ENCODE results near the gene POU6F1. TPM values are rescaled to one million over a fixed set of nuclear protein-coding genes. Genes with fewer than 3 reads are reported as not detected.
"Not testable (repeated sequence)": the region's sequence is repeated elsewhere in the genome, so short reads cannot be mapped to it uniquely, and the experiment has no call there.

POU6F1 gene, protein sequence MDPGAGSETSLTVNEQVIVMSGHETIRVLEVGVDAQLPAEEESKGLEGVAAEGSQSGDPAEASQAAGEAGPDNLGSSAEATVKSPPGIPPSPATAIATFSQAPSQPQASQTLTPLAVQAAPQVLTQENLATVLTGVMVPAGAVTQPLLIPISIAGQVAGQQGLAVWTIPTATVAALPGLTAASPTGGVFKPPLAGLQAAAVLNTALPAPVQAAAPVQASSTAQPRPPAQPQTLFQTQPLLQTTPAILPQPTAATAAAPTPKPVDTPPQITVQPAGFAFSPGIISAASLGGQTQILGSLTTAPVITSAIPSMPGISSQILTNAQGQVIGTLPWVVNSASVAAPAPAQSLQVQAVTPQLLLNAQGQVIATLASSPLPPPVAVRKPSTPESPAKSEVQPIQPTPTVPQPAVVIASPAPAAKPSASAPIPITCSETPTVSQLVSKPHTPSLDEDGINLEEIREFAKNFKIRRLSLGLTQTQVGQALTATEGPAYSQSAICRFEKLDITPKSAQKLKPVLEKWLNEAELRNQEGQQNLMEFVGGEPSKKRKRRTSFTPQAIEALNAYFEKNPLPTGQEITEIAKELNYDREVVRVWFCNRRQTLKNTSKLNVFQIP
- total RNA-seq, result 10 to 100 TPM; 46.2 to 49.7 TPM
- 1 to 10 TPM in 2 of 3 donors, under 1 TPM in 1; 0.62 to 1.8 (median 1.7) TPM for polyA plus RNA-seq
- 8.1 to 52.9 (median 31.5) reads per million in 6 experiments for total RNA-seq

DNA sequence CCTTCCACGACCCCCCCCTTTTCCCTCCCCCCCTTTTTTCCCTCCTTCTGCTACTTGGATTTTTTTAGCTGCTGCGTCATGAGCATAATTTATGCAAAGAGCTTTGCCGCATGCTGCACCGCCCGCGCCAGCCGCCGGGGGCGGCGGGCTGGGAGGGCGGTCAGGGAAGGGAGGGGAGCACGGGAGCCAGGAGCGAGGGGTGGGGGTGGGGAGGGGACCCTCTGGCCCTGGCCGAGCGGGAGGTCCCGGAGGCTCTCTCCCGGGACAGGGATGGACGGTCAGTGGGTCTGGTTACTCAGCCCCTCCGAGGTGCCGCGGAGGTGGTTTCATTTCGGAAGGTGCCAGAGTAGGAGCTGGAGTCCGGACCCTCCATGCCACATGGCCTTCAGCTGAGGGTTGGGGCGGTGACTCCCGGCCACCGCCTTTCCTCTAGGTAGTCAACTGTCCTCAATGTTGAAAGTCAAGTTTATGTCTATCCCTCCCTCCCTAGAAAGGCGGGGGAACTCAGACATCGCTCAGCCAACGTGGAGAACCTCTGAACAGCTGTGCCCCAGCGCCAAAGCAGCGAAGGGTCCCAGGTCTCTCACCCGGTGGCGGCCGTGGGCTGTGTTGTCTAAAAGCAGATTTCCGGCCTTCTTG is at the start of gene POU6F1:
Gene POU6F1, minus strand, starts transcription at position 95 of the 639 bp plus-strand sequence. CDS start 11,226 bp downstream, outside the sequence.
- POLR2A ChIA-PET, result interaction anchor here (0.6 to 5.7 kb wide), 31 partner anchors 12 to 1656 kb away, joined by 3 to 204 read pairs (median 4); partner anchors contain the start of genes ATF1, BIN2, COX14 and CSRNP2
- peak; percentile 57 to 85 (median 71) for DNase-seq
- Mint-ChIP-seq H3K36me3 (peaks cover 0 to 3% (median 0%) of the 10 kb centered on the region in 3 donors), H3K4me3 (peak within 1 kb of the TSS; percentile 90 to 97 (median 92)), H3K4me1 (peaks cover 17 to 23% (median 21%) of the 10 kb centered on the region in 4 donors), H3K27me3 (no peaks in the 10 kb centered on the region), H3K9me3 (no peaks in the 10 kb centered on the region), H3K27ac (peak within 1 kb of the TSS; percentile 93 to 98 (median 97))
- ATAC-seq, result peak; percentile 77 to 83

DNA sequence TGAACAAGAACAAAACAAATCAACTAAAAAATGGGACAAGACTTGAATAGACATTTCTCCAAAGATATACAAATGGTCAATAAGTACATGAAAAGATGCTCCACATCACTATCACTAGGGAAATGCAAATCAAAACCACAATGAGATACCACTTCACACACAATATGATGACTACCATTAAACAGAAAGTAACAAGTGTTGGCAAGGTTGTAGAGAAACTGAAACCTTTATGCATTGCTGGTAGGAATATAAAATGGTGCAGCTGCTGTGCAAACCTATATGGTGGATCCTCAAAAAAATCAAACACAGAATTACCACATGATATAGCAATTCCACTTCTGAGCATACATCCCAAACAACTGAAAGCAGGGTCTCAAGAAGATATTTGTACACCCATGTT is 47.2 kb upstream of the POU6F1 start:
- POLR2A ChIA-PET, result interaction anchor here (0.7 kb wide), 2 partner anchors 22 to 26 kb away, joined by 4 to 5 read pairs; no protein-coding TSS in a partner anchor
- Mint-ChIP-seq H3K4me3 (peak overlapping the region in 1 of 10 donors; percentile 31), H3K27ac (peak overlapping the region in 3 of 10 donors; percentile 13 to 84 (median 15)), H3K27me3 (no peaks in the 10 kb centered on the region), H3K36me3 (peaks cover 0 to 5% (median 3%) of the 10 kb centered on the region in 3 donors), H3K9me3 (no peaks in the 10 kb centered on the region), H3K4me1 (peaks cover 15 to 36% (median 32%) of the 10 kb centered on the region in 4 donors)
- peak in 1 of 2 donors; percentile 25 for ATAC-seq
- DNase-seq, result peak in 1 of 10 donors; percentile 19

DNA sequence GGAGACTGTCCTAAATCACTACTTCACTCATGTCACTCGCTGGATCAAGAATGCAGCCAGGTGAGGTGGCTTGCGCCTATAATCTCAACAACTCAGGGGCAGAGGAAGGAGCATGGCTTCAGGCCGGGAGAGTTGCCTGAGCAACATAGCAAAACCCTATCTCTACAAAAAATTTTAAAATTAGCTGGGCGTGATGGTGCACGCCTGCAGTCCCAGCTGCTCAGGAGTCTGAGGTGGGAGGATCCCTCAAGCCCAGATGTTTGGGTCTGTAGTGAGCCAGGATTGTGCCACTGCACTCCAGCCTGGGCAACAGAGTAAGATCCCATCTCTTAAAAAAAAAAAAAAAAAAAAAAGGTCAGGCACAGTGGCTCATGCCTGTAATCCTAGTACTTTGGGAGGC is 46.4 kb upstream of the POU6F1 start:
- Mint-ChIP-seq H3K27ac (no peak overlapping the region), H3K36me3 (peaks cover 0 to 5% (median 3%) of the 10 kb centered on the region in 3 donors), H3K9me3 (no peaks in the 10 kb centered on the region), H3K27me3 (no peaks in the 10 kb centered on the region), H3K4me3 (no peak overlapping the region), H3K4me1 (peaks cover 13 to 32% (median 30%) of the 10 kb centered on the region in 4 donors)
- no peak for DNase-seq
- ATAC-seq, result no peak
- POLR2A ChIA-PET, result interaction anchor here (0.6 to 2.4 kb wide), 7 partner anchors 21 to 1642 kb away, joined by 3 to 9 read pairs (median 4); no protein-coding TSS in a partner anchor

DNA sequence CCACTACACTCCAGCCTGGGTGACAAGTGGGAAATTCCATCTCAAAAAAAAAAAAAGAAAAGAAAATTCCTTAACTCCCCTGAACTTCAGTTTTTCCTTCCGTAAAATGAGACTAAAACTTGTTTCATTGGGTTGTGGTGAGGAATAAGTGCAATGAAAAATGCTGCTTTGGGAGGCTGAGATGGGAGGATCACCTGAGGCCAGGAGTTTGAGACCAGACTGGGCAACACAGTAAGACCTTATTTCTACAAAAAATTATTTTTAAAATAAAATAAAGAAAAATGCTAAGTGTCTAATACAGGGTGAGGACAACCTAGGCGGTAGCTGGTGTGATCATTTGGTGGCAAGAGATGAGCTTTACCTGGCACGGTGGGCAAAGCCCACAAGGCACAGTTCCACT is 45.5 kb upstream of the POU6F1 start:
- H3K27me3 Mint-ChIP-seq, result no peaks in the 10 kb centered on the region
- H3K36me3 Mint-ChIP-seq, result peaks cover 0 to 5% (median 3%) of the 10 kb centered on the region in 3 donors
- H3K4me1 Mint-ChIP-seq, result peaks cover 10 to 26% (median 21%) of the 10 kb centered on the region in 4 donors
- no peak overlapping the region for H3K27ac Mint-ChIP-seq
- POLR2A ChIA-PET, result interaction anchor here (1.2 to 2.4 kb wide), 4 partner anchors 11 to 180 kb away, joined by 3 to 9 read pairs (median 6); partner anchors contain the start of genes CSRNP2 and POU6F1
- DNase-seq (no peak), ATAC-seq (no peak)
- H3K9me3 Mint-ChIP-seq, result no peaks in the 10 kb centered on the region
- no peak overlapping the region for H3K4me3 Mint-ChIP-seq

DNA sequence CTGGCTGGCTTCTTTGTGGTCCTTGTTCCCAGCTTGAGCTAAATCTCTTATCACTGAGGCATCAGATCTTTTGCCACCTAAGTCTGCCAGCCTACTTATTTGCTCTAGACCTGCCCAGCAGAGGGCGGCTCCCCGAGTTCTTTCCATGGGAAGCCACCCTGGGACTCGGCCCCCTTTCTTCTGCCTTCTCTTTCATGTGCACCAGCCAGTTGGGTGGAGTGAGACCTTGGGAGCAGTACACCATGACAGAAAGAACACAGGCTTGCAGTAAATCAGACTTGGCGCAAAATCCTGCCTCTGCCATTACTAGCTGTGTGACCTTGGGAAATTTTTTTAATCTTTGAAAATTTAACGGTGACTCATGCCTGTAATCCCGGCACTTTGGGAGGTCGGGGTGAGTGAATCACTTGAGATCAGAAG is 44.9 kb upstream of the POU6F1 start:
- peak in 4 of 10 donors; percentile 21 to 36 (median 28) for DNase-seq
- POLR2A ChIA-PET, result interaction anchor here (0.5 to 2.4 kb wide), 6 partner anchors 8 to 202 kb away, joined by 3 to 9 read pairs (median 6); partner anchors contain the start of genes CSRNP2 and POU6F1
- H3K27ac Mint-ChIP-seq, result peak overlapping the region in 1 of 10 donors; percentile 50
- ATAC-seq, result peak; percentile 39 to 65
- H3K4me1 Mint-ChIP-seq, result peaks cover 10 to 21% (median 18%) of the 10 kb centered on the region in 4 donors
- peaks cover 0 to 5% (median 3%) of the 10 kb centered on the region in 3 donors for H3K36me3 Mint-ChIP-seq
- no peaks in the 10 kb centered on the region for H3K9me3 Mint-ChIP-seq
- no peaks in the 10 kb centered on the region for H3K27me3 Mint-ChIP-seq
- H3K4me3 Mint-ChIP-seq, result no peak overlapping the region

DNA sequence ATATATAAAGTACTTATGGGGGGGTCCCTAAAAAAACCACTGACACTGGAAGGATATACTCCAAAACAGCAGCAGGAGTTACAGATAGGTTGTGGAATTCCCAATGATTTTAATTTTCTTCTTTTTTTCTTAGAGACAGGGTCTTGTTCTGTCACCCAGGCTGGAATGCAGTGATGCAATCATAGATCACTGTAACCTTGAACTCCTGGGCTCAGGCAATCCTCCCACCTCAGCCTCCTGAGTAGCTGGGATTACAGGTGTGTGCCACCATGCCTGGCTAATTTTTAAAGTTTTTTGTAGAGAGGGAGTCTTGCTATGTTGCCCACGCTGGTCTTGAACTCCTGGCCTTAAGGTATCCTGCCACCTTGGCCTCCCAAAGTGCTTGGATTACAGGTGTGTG is 41.7 kb upstream of the POU6F1 start:
- ATAC-seq, POLR2A ChIA-PET: not testable (repeated sequence)
- H3K4me1 Mint-ChIP-seq, result peaks cover 7 to 14% (median 8%) of the 10 kb centered on the region in 4 donors

DNA sequence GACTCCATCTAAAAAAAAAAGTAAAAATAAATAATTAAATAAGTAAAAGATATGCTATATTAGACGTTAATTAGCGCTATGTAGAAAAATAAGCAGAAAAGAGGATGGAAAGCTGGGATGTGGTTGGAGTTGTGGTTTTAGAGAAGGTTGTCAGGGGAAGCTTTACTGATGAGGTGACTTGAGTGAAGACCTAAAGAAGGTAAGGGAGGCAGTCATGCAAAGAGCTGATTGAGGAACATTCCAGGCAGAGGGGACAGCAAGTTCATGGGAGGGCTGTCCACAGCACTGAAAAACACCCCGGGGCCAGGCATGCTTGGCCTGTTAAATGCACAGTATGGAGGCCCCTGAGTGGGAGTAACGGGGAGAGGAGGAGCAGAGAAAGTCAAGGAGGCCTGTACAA is 36.7 kb upstream of the POU6F1 start:
- no peaks in the 10 kb centered on the region for H3K27me3 Mint-ChIP-seq
- DNase-seq (no peak), ATAC-seq (no peak)
- no peak overlapping the region for H3K4me3 Mint-ChIP-seq
- peaks cover 0 to 3% (median 0%) of the 10 kb centered on the region in 3 donors for H3K36me3 Mint-ChIP-seq
- no peaks in the 10 kb centered on the region for H3K9me3 Mint-ChIP-seq
- POLR2A ChIA-PET, result no interaction called here
- H3K27ac Mint-ChIP-seq, result peak overlapping the region in 3 of 10 donors; percentile 20 to 36 (median 27)
- peaks cover 0 to 11% (median 5%) of the 10 kb centered on the region in 4 donors for H3K4me1 Mint-ChIP-seq

More for the DNA sequence above, 41.7 kb upstream of the POU6F1 start:
- not testable (repeated sequence) for H3K4me3 Mint-ChIP-seq, H3K27ac Mint-ChIP-seq, H3K9me3 Mint-ChIP-seq, H3K36me3 Mint-ChIP-seq, DNase-seq, H3K27me3 Mint-ChIP-seq

DNA sequence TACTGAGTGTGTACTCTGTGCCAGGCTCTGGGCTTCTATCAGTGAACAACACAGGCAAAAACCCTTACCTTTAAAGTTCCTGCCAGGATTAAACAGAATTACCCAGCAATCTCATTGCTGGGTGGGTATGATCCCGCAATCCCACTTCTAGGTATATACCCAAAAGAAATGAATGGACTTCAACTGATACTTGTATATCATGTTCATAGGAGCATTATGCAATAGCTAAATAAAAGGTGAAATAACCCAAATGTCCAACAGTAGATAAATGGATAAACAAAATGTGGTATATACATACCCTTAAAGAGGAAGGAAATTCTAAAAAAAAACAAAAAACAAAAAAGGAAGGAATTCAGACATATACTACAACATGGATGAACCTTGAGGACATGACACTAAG is 35.4 kb upstream of the POU6F1 start:
- H3K9me3 Mint-ChIP-seq, result no peaks in the 10 kb centered on the region
- H3K4me1 Mint-ChIP-seq, result peaks cover 7 to 20% (median 9%) of the 10 kb centered on the region in 4 donors
- H3K36me3 Mint-ChIP-seq, result peaks cover 0 to 3% (median 0%) of the 10 kb centered on the region in 3 donors
- DNase-seq, result no peak
- no peak overlapping the region for H3K4me3 Mint-ChIP-seq
- no peak for ATAC-seq
- POLR2A ChIA-PET, result interaction anchor here (0.9 to 1.4 kb wide), 4 partner anchors 10 to 35 kb away, joined by 4 read pairs; partner anchors contain the start of genes DAZAP2, POU6F1 and SMAGP
- no peaks in the 10 kb centered on the region for H3K27me3 Mint-ChIP-seq
- H3K27ac Mint-ChIP-seq, result no peak overlapping the region

DNA sequence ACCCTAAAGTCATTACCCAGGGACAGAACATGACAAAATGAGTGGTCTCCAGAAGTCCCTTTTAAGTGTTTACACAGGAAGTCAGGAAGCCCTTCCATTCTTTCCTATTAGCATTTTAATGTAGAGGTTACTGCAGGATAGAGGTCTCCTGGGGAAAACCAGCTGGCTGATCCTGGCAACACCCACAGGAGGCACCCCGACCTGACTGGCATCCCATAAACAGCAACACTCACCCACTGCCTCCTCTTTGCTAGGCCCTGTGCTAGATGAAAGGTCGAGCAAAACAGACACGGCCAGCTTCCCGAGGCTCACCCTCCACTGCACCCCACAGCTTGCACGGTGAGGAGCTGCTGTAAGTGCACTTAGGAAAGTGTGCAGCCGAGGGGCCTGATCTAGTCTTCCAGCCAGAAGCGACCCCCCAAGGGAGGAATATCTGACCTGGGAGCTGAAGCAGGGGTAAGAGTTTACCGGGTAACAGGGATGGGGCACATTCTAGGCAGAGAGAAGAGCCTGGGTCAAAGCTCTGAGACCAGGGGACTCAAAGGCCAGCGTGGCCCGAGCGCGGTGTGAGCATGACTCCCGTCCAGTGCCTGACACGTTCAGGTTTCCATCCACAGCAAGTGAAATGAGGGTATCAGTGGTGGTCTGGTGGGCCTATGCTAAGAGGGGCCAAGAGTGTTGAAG is 29.8 kb upstream of the POU6F1 start:
- Mint-ChIP-seq H3K27ac (peak overlapping the region; percentile 85 to 95 (median 90)), H3K4me1 (peaks cover 34 to 57% (median 53%) of the 10 kb centered on the region in 4 donors), H3K27me3 (no peaks in the 10 kb centered on the region), H3K4me3 (peak overlapping the region in 9 of 10 donors; percentile 2 to 68 (median 50)), H3K9me3 (no peaks in the 10 kb centered on the region), H3K36me3 (peaks cover 4 to 31% (median 5%) of the 10 kb centered on the region in 3 donors)
- ATAC-seq, result peak in 1 of 2 donors; percentile 26
- POLR2A ChIA-PET, result interaction anchor here (0.6 to 2.2 kb wide), 4 partner anchors 8 to 174 kb away, joined by 3 to 14 read pairs (median 6); partner anchors contain the start of genes DAZAP2 and POU6F1
- DNase-seq, result no peak

DNA sequence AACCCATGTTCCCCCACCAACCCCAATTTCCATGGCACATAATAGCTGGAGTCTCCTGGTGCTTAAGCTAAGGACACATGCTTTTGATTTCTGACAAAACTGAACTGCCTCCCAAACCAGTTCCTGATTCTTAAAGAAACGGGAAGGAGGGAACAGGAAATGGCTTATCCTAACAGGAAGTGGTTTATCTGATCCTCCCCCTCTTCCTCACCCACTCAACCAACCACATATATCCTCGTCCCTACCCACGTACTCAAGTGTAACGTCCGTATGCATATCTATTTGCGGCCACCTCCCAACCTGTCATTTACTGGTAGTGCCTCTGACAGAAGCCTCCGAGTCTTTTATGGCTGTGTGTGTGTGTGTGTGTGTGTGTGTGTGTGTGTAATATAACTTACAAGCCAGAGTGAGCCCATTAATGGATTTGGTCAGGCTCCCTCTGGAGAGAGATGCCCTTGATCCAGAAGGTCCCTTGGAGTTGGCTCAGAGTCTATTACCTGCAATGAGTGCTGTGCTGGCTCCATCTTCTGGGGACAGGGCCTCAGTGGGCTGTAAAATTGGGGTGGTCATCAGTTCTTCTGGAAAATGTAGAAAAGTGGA is 28.5 kb upstream of the POU6F1 start:
- no peaks in the 10 kb centered on the region for H3K27me3 Mint-ChIP-seq
- H3K4me3 Mint-ChIP-seq, result peak overlapping the region; percentile 10 to 50 (median 30)
- peaks cover 40 to 69% (median 64%) of the 10 kb centered on the region in 4 donors for H3K4me1 Mint-ChIP-seq
- ATAC-seq (peak; percentile 49 to 75), DNase-seq (peak in 7 of 10 donors; percentile 16 to 69 (median 42))
- peaks cover 4 to 44% (median 9%) of the 10 kb centered on the region in 3 donors for H3K36me3 Mint-ChIP-seq
- no peaks in the 10 kb centered on the region for H3K9me3 Mint-ChIP-seq
- H3K27ac Mint-ChIP-seq, result peak overlapping the region; percentile 69 to 96 (median 92)
- POLR2A ChIA-PET, result interaction anchor here (1.0 to 10.9 kb wide), 4 partner anchors 16 to 73 kb away, joined by 4 to 204 read pairs (median 6); partner anchors contain the start of genes POU6F1 and SMAGP

All from naive thymus-derived CD8-positive, alpha-beta T cell (primary cell).